Measurements from ENCODE around the gene TBC1D10A. TPM values are rescaled to one million over a fixed set of nuclear protein-coding genes. Genes with fewer than 3 reads are reported as not detected.
A peak's percentile ranks its signal among the peaks of the same experiment; 100 is the strongest.

TBC1D10A gene
- total RNA-seq, 1 experiment from 2014 or later: 12.6 TPM

- TF ChIP-seq EZH2 (IDR thresholded peaks at IDR 0.05; ENCODE audit: low read length, unreplicated experiment): no peak
- no peak for TF ChIP-seq EZH2phosphoT487 (IDR thresholded peaks at IDR 0.05; ENCODE audit: borderline replicate concordance, low read length)
- no peak for TF ChIP-seq CTCF (conservative IDR thresholded peaks at IDR 0.05; ENCODE audit: low read depth, low read length)
- CTCF ChIA-PET: no interaction called here
- no TSS peak for BruUV-seq (replicated peaks)
- no peaks in the 10 kb centered on the region for H4K20me1 ChIP-seq (ENCODE audit: low read length)
- no peak overlapping the region for H2AFZ ChIP-seq (ENCODE audit: low read length)
- H3K79me2 ChIP-seq (ENCODE audit: low read length): peaks cover 50% of the 10 kb centered on the region
- H3K4me1 ChIP-seq (ENCODE audit: insufficient read depth, low read length): peaks cover 72% of the 10 kb centered on the region
- peak overlapping the region; percentile 64 for H3K4me2 ChIP-seq (ENCODE audit: low read length)
- H3K4me3 ChIP-seq (ENCODE audit: low read length): peak overlapping the region; percentile 37; the same call in 1 of the 2 replicates
- peak; percentile 86 for DNase-seq
- peak overlapping the region; percentile 56 for H3K9ac ChIP-seq (ENCODE audit: low read length)
- peak; percentile 64 for ATAC-seq
- peaks cover 10% of the 10 kb centered on the region for H3F3A ChIP-seq (ENCODE audit: low read length, unreplicated experiment)
- H3K27ac ChIP-seq (ENCODE audit: low read length): peak overlapping the region; percentile 97
- H3K27me3 ChIP-seq (ENCODE audit: low read length): no peaks in the 10 kb centered on the region
- intact Hi-C loops (cut with micrococcal nuclease): no loop called here
- no peaks in the 10 kb centered on the region for H3K9me2 ChIP-seq (replicated peaks; ENCODE audit: low read length)
- H3K36me3 ChIP-seq (ENCODE audit: low read depth, low read length): peaks cover 7% of the 10 kb centered on the region; the same call in 1 of the 2 replicates
- H3K9me3 ChIP-seq (ENCODE audit: low read length): no peaks in the 10 kb centered on the region
- POLR2A ChIA-PET (ENCODE audit: unreplicated experiment): interaction anchor here (0.5 kb wide), 1 partner anchor 18 kb away, joined by 3 read pairs; no protein-coding TSS in a partner anchor
These were observed 22.1 kb downstream of the TBC1D10A start for GRCh38 chr22:30304495-30305244.

GRCh38 chr22:30302810-30303138, 24.0 kb downstream of the TBC1D10A start:
- Histone ChIP-seq H3K9me3 (ENCODE audit: low read length) (no peaks in the 10 kb centered on the region), H3K27me3 (ENCODE audit: low read length) (no peaks in the 10 kb centered on the region), H3F3A (ENCODE audit: low read length, unreplicated experiment) (peaks cover 10% of the 10 kb centered on the region), H3K27ac (ENCODE audit: low read length) (peak overlapping the region; percentile 97), H3K36me3 (ENCODE audit: low read depth, low read length) (peaks cover 7% of the 10 kb centered on the region; the same call in 1 of the 2 replicates), H2AFZ (ENCODE audit: low read length) (no peak overlapping the region), H3K9me2 (replicated peaks; ENCODE audit: low read length) (no peaks in the 10 kb centered on the region), H3K4me2 (ENCODE audit: low read length) (peak overlapping the region; percentile 32), H4K20me1 (ENCODE audit: low read length) (no peaks in the 10 kb centered on the region), H3K4me3 (ENCODE audit: low read length) (no peak overlapping the region), H3K79me2 (ENCODE audit: low read length) (peaks cover 36% of the 10 kb centered on the region), H3K4me1 (ENCODE audit: insufficient read depth, low read length) (peaks cover 80% of the 10 kb centered on the region), H3K9ac (ENCODE audit: low read length) (0 out of 2 replicates have a peak overlapping the region, but pooled peaks have one; percentile 15)
- ChIA-PET POLR2A (ENCODE audit: unreplicated experiment) (no interaction called here), CTCF (no interaction called here)
- TF ChIP-seq CTCF (conservative IDR thresholded peaks at IDR 0.05; ENCODE audit: low read depth, low read length) (no peak), EZH2phosphoT487 (IDR thresholded peaks at IDR 0.05; ENCODE audit: borderline replicate concordance, low read length) (no peak), EZH2 (IDR thresholded peaks at IDR 0.05; ENCODE audit: low read length, unreplicated experiment) (no peak)
- intact Hi-C loops (cut with micrococcal nuclease): no loop called here
- no TSS peak for BruUV-seq (replicated peaks)
- DNase-seq: no peak
- ATAC-seq: no peak

All from PC-3 (cell line).